B cell (primary cell): ENCODE results near the gene ITLN1. TPM values are rescaled to one million over a fixed set of nuclear protein-coding genes. Genes with fewer than 3 reads are reported as not detected.

ENCODE experiments used
- ATAC-seq: fragments of 200-7000 bp; cut with Tn5 transposase; one replicate; pipeline ENCODE4 v1.10.0; 2021; ENCODE audit warnings: low read depth, mild to moderate bottlenecking, moderate number of reproducible peaks, moderate library complexity
- CTCF ChIA-PET: fragments of 350-600 bp; sonication (Branson Sonifier 250); formaldehyde crosslinking; loops from one replicate; lab custom pipeline; 2021; ENCODE audit warnings: antibody characterized with exemption, inconsistent platforms; lab: Charles Lee
- POLR2A ChIA-PET: fragments of 350-600 bp; sonication (Branson Sonifier 250); formaldehyde crosslinking; loops from one replicate; lab custom pipeline; 2021; ENCODE audit warnings: antibody characterized with exemption; lab: Charles Lee
- DNase-seq: peaks from one replicate; pipeline ENCODE4 v3.0.0; 2013
- H2AFZ ChIP-seq: 2 replicates; pipeline ENCODE4 v1.6.1; 2012; ENCODE audit warnings: mild to moderate bottlenecking, low read depth, low read length; ENCODE audit not compliant: insufficient read depth, poor library complexity, severe bottlenecking
- H3K27ac ChIP-seq, 2 donors: 1 replicate in 1 of 2; 2 replicates in 1 of 2; pipeline ENCODE4 v1.5.1; 2012 to 2013; ENCODE audit warnings: low read length in 2 of 2, mild to moderate bottlenecking in 2 of 2, moderate library complexity in 1 of 2
- H3K27me3 ChIP-seq, 4 experiments: fragments of 200-600 bp in 1 of 4; sonication (generic) in 1 of 4; replicated peaks in 1 of 4; 1 replicate in 2 of 4; 2 replicates in 2 of 4; pipeline versions ENCODE4 v1.6.1 to v1.7.0; 2013 to 2016; ENCODE audit warnings: low read length in 3 of 4, mild to moderate bottlenecking in 2 of 4, mixed read lengths in 1 of 4, moderate library complexity in 1 of 4; ENCODE audit not compliant: insufficient read depth in 4 of 4, control insufficient read depth in 3 of 4; ENCODE audit errors: control extremely low read depth in 1 of 4
- H3K36me3 ChIP-seq, 2 experiments: replicated peaks in 1 of 2; 1 replicate in 1 of 2; 2 replicates in 1 of 2; pipeline versions ENCODE4 v1.6.1 to v1.7.1; 2013; ENCODE audit warnings: low read length in 1 of 2; ENCODE audit not compliant: insufficient read depth in 2 of 2, control insufficient read depth in 1 of 2; ENCODE audit errors: control extremely low read depth in 1 of 2, extremely low read depth in 1 of 2
- H3K4me1 ChIP-seq, 2 donors: fragments of 200-600 bp in 1 of 2; sonication (generic) in 1 of 2; 1 replicate in 1 of 2; 2 replicates in 1 of 2; pipeline versions ENCODE4 v1.5.1 to v1.6.1; 2013 to 2017; ENCODE audit warnings: low read length in 2 of 2; ENCODE audit not compliant: control insufficient read depth in 2 of 2, insufficient read depth in 2 of 2
- H3K4me2 ChIP-seq: replicated peaks from 2 replicates; pipeline ENCODE3; 2012; ENCODE audit warnings: mild to moderate bottlenecking, low read depth, low read length; ENCODE audit not compliant: poor library complexity, severe bottlenecking
- H3K4me3 ChIP-seq, 5 experiments: fragments of 200-600 bp in 1 of 5; sonication (generic) in 1 of 5; 1 replicate in 3 of 5; 2 replicates in 2 of 5; pipeline versions ENCODE4 v1.5.1 to v1.7.0; 2011 to 2016; ENCODE audit warnings: low read length in 4 of 5, mild to moderate bottlenecking in 4 of 5, low read depth in 2 of 5, control low read depth in 1 of 5, moderate library complexity in 1 of 5; ENCODE audit not compliant: insufficient read depth in 1 of 5; ENCODE audit errors: control extremely low read depth in 1 of 5, extremely low read depth in 1 of 5
- H3K79me2 ChIP-seq: fragments of 200-600 bp; sonication (generic); one replicate; pipeline ENCODE4 v1.6.0; 2016; ENCODE audit warnings: low read length; ENCODE audit not compliant: control insufficient read depth, insufficient read depth
- H3K9ac ChIP-seq: fragments of 200-600 bp; sonication (generic); 2 replicates; pipeline ENCODE4 v1.6.1; 2017; ENCODE audit warnings: mild to moderate bottlenecking, low read length, moderate library complexity
- H3K9me3 ChIP-seq, 3 donors: one replicate each; pipeline versions ENCODE4 v1.6.1 to v1.7.1; 2013; ENCODE audit warnings: low read length in 2 of 3; ENCODE audit not compliant: control insufficient read depth in 2 of 3, insufficient read depth in 1 of 3; ENCODE audit errors: control extremely low read depth in 1 of 3
- H4K20me1 ChIP-seq: 2 replicates; pipeline ENCODE4 v1.6.0; 2012; ENCODE audit warnings: mild to moderate bottlenecking, low read length; ENCODE audit not compliant: insufficient read depth, control insufficient read depth, poor library complexity, severe bottlenecking
- H3K27ac Mint-ChIP-seq: one replicate; pipeline ENCODE4 v1.8.0; 2021; ENCODE audit warnings: mixed read lengths
- H3K27me3 Mint-ChIP-seq: one replicate; pipeline ENCODE4 v1.8.0; 2021; ENCODE audit warnings: mixed read lengths
- H3K4me1 Mint-ChIP-seq: one replicate; pipeline ENCODE4 v1.8.0; 2021; ENCODE audit warnings: mixed read lengths
- H3K4me3 Mint-ChIP-seq: one replicate; pipeline ENCODE4 v1.8.0; 2021; ENCODE audit warnings: mixed read lengths
- H3K9me3 Mint-ChIP-seq: one replicate; pipeline ENCODE4 v1.8.0; 2022; ENCODE audit warnings: mixed read lengths; ENCODE audit not compliant: insufficient read depth
- CTCF ChIP-seq: fragments of 200-600 bp; IDR thresholded peaks from one replicate; pipeline ENCODE4 v1.8.0; 2022; ENCODE audit warnings: antibody characterized with exemption, mild to moderate bottlenecking
- EZH2 ChIP-seq: IDR thresholded peaks from 2 replicates; pipeline ENCODE4 v1.6.1; 2012; ENCODE audit warnings: borderline replicate concordance, low read depth, mild to moderate bottlenecking, moderate library complexity, low read length; ENCODE audit not compliant: insufficient read depth, poor library complexity, severe bottlenecking
- WGBS: methylation state at CpG from one replicate; pipeline ENCODE4 v1.1.5; 2013; ENCODE audit warnings: missing lambda C conversion rate; ENCODE audit not compliant: insufficient coverage; 5-methylcytosine and 5-hydroxymethylcytosine counted together
- intact Hi-C: fragments of 100-400 bp; cut with micrococcal nuclease; formaldehyde crosslinking; loops from one replicate; pipeline ENCODE4 v1.10.0; 2022
- polyA plus RNA-seq: library from polyadenylated mRNA; depleted of rRNA; stranded (reverse); fragments of >200 nt; gene quantifications from 2 replicates; pipeline ENCODE4 v1.2.3, GENCODE V29; 2012
- total RNA-seq, 2 donors: library from RNA; stranded (reverse); fragments of 120-200 nt in 1 of 2; gene quantifications; 1 replicate in 1 of 2; 2 replicates in 1 of 2; pipeline versions ENCODE4 v1.2.3 to v1.2.4, GENCODE V29; 2013 to 2022

Gene ITLN1
- total and polyA plus RNA-seq, 2 donors (not counting 1 experiment from before 2014, with no cell fraction given): not detected

DNA sequence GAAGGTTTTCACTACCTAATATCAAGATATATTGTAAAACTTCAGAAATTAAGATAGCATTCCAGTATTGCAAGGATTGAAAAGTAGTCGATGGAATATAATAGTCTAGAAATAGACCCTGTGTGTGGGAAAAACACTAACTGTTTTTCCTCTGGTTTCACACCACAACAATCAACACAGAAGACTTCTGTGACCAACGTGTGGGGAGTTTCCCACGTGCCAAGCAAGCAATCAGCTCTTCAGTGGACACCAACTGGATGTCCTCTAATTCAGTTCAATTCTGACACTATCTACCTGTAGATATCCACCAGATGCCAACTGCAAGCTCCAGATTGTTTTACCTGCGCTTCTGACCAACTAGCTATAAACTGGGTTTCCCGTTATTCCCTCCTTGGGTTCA is 34.4 kb downstream of the ITLN1 start:
- ATAC-seq (no peak), DNase-seq (no peak)
- no peak overlapping the region for H3K27ac ChIP-seq
- no peak overlapping the region for H3K4me3 ChIP-seq
- H3K4me1 Mint-ChIP-seq: no peaks in the 10 kb centered on the region
- WGBS: 74% methylated on average over 4 of the region's 5 CpGs
- H3K36me3 ChIP-seq: no peaks in the 10 kb centered on the region
- ChIA-PET POLR2A (no interaction called here), CTCF (interaction anchor here (1.0 to 1.1 kb wide), 2 partner anchors 13 to 101 kb away, joined by 3 read pairs; no protein-coding TSS in a partner anchor)
- H3K79me2 ChIP-seq: no peaks in the 10 kb centered on the region
- H3K4me2 ChIP-seq: no peak overlapping the region
- no peaks in the 10 kb centered on the region for H3K9me3 Mint-ChIP-seq
- H3K4me1 ChIP-seq: no peaks in the 10 kb centered on the region
- no peaks in the 10 kb centered on the region for H4K20me1 ChIP-seq
- H3K27me3 Mint-ChIP-seq: peaks cover 5% of the 10 kb centered on the region
- no peak overlapping the region for H3K27ac Mint-ChIP-seq
- peaks cover 0 to 5% (median 0%) of the 10 kb centered on the region in 4 experiments for H3K27me3 ChIP-seq
- no peak overlapping the region for H3K9ac ChIP-seq
- intact Hi-C loops: no loop called here
- H2AFZ ChIP-seq: no peak overlapping the region
- TF ChIP-seq EZH2: no peak
- TF ChIP-seq CTCF: no peak
- peaks cover 1 to 6% (median 4%) of the 10 kb centered on the region in 3 donors for H3K9me3 ChIP-seq
- no peak overlapping the region for H3K4me3 Mint-ChIP-seq

GRCh38 chr1:160846281-160846680 is 38.7 kb downstream of the ITLN1 start:
- TF ChIP-seq EZH2: no peak
- TF ChIP-seq CTCF: no peak
- no peak overlapping the region for H3K4me3 Mint-ChIP-seq
- WGBS: 100% methylated on average over 9 of the region's 12 CpGs

More at GRCh38 chr1:160846281-160846680, 38.7 kb downstream of the ITLN1 start:
- no peaks in the 10 kb centered on the region for H3K36me3 ChIP-seq
- Mint-ChIP-seq H3K27me3 (peaks cover 5% of the 10 kb centered on the region), H3K9me3 (no peaks in the 10 kb centered on the region), H3K27ac (no peak overlapping the region), H3K4me1 (peaks cover 4% of the 10 kb centered on the region)
- no peak overlapping the region for H2AFZ ChIP-seq
- ATAC-seq (no peak), DNase-seq (no peak)
- H3K27ac ChIP-seq: no peak overlapping the region
- peaks cover 4 to 6% of the 10 kb centered on the region in 2 donors for H3K4me1 ChIP-seq
- intact Hi-C loops: no loop called here
- no peak overlapping the region for H3K4me3 ChIP-seq
- POLR2A ChIA-PET: no interaction called here
- no peaks in the 10 kb centered on the region for H3K79me2 ChIP-seq
- H3K9me3 ChIP-seq: peaks cover 0 to 9% (median 5%) of the 10 kb centered on the region in 3 donors
- H4K20me1 ChIP-seq: no peaks in the 10 kb centered on the region
- no peak overlapping the region for H3K9ac ChIP-seq
- H3K4me2 ChIP-seq: no peak overlapping the region
- no peaks in the 10 kb centered on the region for H3K27me3 ChIP-seq
- CTCF ChIA-PET: interaction anchor here (1.4 to 1.6 kb wide), 2 partner anchors 9 to 15 kb away, joined by 3 to 4 read pairs; no protein-coding TSS in a partner anchor
